ENCODE measurements around the gene CAMTA1.
A peak's percentile ranks its signal among the peaks of the same experiment; 100 is the strongest.

Gene CAMTA1

GRCh38 chr1:7531562-7532340 lies 746.5 kb downstream of the CAMTA1 start:
- FAIRE-seq: no peak

GRCh38 chr1:7533006-7533405 lies 747.8 kb downstream of the CAMTA1 start:
- no peak for FAIRE-seq

- peak; percentile 35 for FAIRE-seq
These were observed 749.0 kb downstream of the CAMTA1 start for GRCh38 chr1:7534061-7534825.

GRCh38 chr1:7535016-7535415 lies 749.8 kb downstream of the CAMTA1 start:
- no peak for FAIRE-seq

DNA sequence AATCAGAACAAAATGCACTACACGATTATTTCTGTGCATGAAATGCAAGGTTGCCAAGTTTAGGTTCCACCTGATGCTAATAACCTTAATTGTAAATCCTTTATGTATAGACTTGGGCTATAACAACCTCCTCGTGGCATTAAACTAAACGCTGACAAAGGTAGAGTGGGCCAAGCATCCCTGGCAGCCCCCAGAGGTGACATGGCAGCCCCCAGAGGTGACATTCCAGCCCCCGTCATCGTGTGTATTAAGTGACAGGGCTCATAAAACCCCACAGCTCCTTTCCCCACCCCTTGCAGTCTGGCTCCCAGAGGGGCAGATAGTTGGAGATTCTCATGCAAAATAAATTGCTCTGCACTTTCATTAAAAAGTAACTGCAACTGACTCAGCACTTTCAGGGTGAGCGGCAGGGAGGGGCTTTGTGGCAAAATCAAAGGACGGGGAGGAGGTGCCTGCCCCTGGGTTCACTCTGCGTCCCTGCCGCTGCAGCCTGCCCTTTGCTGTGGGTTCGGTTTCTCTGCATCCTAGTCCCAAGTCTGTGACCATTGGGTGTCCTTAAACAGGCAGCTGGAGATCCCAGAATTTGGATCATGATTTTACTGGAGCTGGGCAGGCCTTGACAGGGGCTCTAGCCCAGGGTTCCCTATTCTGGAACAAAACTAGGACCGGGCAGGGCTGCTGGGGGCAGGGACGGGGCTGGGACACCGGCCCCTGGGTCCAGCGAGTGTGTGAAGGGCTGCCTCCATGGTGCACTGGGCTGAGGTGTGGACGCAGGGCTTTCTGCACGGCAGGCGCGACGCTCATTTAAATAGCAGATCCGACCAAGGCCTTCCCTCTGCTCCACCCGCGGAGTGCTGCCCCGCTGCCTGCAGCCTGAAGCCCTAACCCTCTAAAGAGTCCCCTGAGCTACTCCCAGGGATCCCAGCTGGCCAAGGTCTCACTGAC lies 751.0 kb downstream of the CAMTA1 start:
- no peak for FAIRE-seq

- no peak for FAIRE-seq
These were observed 751.8 kb downstream of the CAMTA1 start for GRCh38 chr1:7536891-7537591.

DNA sequence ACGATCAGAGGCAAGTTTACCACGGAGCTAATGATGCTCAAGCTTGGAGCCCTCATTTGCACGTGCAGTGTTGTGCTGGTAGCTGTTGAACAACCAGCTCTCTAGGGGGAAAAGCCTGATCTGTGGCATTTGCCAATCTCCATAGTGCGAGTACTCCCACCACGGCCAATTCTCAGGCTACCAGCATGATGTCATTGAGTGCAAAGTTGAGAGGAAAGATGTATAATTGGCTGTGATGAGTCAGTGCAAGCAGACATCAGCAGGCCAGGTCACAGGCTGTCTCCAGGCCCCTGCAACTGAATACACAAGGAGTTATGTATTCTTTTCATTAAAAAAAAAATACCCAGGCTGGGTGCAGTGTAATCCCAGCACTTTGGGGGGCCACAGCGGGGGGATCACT lies 752.8 kb downstream of the CAMTA1 start:
- no peak for FAIRE-seq

- no peak for FAIRE-seq
These were observed 753.9 kb downstream of the CAMTA1 start for GRCh38 chr1:7538849-7539768.

- no peak for FAIRE-seq
These were observed 754.5 kb downstream of the CAMTA1 start for GRCh38 chr1:7539769-7540175.

DNA sequence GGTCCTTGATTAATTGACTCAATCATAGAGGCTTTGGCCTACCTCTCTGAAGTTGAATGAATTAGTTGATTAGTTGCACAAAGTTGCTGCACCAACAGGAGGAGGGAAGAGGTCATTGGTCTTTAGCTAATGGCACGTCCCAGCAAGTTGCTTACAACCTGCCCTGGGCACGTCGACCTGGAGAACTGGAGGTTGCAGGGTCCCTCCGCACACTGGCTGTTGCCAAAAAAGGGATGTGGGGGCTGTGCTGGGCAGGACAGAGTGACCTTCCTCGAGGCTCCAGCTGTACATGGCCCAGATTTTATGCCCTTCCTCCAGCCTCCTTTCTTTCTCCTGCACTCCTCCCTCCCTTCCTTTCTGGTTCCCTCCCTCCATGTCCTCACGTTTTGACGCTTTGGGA lies 755.6 kb downstream of the CAMTA1 start:
- FAIRE-seq: no peak

- FAIRE-seq: no peak
These were observed 756.4 kb downstream of the CAMTA1 start for GRCh38 chr1:7541629-7542028.

DNA sequence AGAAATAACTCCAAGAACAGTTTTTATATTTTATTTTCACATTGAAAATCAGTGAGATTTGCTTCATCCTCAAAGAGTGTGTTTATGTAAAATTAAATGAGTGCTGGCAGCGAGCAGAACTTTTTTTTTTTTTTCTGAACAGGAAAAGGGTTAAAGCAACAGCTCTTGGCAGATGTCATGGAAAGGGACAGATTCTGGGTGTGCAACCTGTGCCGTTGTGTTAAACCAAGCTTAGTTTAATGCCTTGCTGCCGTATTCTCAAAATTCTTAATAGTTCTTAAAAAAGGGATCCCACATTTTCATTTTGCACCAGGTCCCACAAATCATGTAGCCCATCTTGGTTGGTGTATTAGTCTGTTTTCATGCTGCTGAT lies 758.5 kb downstream of the CAMTA1 start:
- FAIRE-seq: no peak

DNA sequence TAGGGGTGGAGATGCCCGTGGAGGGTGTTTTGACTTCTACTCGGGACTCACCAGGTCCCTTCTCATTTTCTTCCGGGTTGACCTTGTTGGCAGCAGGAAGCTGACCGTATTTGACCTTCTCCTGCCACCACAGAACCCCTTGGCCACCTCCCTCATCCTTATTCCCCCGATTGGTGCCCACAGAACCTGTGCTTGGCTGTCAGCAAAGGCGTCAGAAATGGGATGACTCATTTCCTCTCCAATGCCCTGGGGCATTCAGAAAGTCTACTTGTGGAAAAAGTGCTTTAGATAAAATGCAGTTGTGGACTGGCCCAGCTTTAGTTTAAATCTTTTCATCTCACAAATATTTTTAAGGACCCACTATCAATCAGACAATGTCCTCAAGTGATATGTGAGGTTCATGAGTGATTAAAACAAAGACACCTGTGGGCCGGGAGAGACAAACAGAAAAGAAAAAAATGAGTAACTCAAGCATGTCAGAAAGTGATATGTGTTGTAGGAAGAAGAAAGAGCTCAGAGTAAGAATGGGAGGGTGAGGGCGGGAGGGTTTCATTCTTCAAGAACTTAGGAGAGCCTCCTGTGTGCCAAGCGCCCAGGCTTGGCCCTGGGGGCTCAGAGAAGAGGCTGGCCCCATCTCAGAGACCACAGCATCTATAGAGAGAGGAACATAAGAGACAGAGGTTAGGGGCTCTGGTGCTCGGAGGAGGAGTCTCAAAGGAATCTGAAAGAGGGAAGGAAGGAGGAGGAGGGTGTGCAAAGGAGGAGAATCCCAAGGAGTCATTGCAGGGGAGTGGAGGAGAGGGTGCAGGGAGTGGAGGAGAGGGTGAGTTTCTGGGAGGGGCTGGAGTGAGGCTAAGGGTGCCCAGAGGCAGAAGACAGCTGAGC lies 764.3 kb downstream of the CAMTA1 start:
- FAIRE-seq: no peak

DNA sequence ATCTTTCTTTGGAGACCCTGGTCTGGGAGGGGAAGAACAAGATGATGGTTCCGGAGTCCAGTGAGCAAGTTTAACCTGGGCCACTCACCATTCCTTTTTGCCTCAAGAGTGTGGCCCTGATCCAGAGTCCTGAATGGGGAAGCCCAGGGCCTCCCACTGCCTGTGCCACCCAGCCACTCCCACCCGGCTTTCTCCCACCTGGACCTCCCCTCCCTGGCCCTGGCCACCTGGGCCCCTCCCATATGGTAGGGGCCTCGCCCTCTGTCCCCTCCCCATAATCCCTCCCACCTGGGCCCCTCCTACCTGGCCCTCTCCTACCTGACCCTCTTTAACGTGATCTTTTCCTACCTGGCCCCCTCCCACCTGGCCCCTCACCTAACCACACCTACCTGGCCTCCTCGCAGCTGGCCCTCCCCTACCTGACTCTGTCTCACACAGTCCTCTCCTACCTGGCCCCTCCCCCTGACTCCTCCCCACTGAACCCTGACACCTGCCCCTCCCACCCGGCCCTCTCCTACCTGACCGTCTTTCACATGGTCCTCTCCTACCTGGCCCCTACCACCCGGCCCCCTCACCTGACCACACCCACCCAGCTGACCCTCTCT lies 765.1 kb downstream of the CAMTA1 start:
- no peak for FAIRE-seq

- FAIRE-seq: no peak
These were observed 765.7 kb downstream of the CAMTA1 start for GRCh38 chr1:7550981-7551380.

DNA sequence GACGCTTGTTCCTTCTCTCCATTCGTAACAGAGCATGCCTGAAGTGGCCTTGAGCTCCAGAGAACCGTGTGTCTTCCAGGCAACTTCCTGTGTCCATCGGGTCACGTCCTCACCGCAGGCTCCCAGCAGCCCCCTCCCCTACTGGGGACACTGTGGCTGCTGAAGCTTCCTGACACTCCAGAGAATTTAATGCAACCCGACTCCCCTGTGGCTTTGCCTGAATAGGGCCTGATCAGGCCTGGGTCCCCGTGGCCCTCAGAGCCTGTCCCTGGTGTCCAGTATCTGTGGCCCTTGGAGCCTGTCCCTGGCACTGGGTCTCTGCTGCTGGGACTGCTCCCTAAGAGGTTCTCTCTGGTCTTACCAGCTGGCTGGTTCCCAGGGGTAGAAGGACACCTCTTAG lies 766.2 kb downstream of the CAMTA1 start:
- no peak for FAIRE-seq

- FAIRE-seq: no peak
These were observed 767.1 kb downstream of the CAMTA1 start for GRCh38 chr1:7552402-7552801.

DNA sequence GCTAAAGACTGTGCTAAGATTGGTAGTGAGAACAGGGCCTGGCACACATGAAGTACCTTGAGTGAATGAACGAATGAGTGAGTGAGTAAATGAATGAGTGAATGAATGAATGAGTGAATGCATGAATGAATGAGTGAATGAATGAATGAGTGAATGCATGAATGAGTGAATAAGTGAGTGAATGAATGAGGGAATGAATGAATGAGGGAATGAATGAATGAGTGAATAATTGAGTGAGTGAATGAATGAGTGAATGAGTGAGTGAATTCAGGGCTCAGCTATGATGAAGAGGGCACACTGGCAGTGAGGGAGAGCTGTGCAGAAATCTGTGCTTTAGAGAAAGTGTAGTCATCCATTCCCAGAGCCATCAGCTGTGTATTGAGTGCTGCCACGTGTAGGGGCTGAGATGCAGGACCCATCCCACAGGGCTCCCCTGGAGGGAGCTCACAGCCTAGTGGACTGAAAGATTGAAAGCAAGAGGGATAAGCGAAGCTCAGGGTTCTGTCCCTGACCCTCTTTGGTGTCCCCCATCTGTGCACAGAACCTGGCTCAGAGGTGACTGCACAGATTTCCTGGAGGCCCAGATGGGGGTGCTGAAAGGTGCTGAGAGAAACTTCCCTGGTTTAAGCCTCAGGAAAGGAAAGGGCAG lies 767.9 kb downstream of the CAMTA1 start:
- FAIRE-seq: no peak

All from endometrium (tissue), 2 donors.